ENCODE results near the gene LRRC75A. TPM values are rescaled to one million over a fixed set of nuclear protein-coding genes. Genes with fewer than 3 reads are reported as not detected.
A peak's percentile ranks its signal among the peaks of the same experiment; 100 is the strongest.

LRRC75A gene
- total RNA-seq, 1 donor = 1.4 TPM

DNA sequence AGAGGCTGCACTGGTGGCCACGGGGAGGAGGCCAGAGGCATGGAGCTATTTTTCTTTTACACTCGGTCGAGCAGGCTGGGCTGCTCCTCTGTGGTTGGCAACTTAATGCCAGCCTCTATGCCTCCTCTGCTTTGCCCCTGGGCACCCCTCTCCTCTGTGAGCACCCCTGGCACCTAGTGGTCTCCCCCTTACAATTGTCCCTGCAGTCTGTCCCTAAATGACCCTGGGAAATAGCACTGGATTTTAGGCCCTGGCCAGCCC is 27.0 kb downstream of the LRRC75A start:
- Histone ChIP-seq H3K4me3 (ENCODE audit: insufficient read depth, low read length) (no peak overlapping the region), H3K9me3 (ENCODE audit: low read depth, low read length) (no peaks in the 10 kb centered on the region)

DNA sequence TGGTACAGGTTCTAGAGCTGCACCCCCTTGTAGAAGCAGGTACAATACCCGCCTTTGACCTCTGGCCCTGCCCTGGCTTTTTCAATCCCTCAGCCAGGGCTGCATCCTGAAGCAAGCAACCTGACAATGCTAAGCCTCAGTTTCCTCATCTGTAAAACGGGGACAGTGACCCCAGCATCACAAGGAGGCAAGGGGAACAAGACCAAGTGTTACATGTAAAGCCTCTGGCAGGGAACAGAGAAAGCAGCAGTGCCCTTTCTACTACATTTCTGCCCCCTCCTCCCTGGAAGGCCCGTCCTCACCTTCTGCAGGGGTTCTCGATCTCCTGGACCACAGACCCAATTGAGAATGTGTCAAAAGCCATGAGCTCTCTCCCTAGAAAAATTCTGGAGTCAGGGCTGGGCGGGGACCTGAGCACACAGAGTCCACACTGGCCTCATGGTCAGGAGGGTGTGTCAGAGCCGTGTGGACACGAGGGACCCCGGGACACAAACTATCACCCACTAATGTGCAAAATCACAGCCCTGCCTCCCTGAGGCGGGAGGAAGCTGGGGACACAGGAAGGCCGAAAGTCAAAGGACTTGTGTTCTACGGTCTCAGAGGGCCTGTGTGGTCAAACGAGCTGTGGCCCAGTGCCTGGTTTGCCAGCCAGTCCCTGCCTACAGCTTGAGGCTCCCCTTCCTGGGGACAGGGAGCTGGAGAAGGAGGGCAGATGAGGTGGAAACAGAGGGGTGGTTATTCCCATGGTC is 27.5 kb downstream of the LRRC75A start:
- no peak overlapping the region for H3K27ac ChIP-seq (ENCODE audit: low read depth, low read length)

More for the DNA sequence above, 27.0 kb downstream of the LRRC75A start:
- DNase-seq (ENCODE audit: insufficient read length, low spot score, missing footprints) = peak; percentile 85
- H4K20me1 ChIP-seq (ENCODE audit: insufficient read depth, low read length) = peaks cover 15% of the 10 kb centered on the region
- peaks cover 6% of the 10 kb centered on the region for H3K36me3 ChIP-seq (ENCODE audit: insufficient read depth, low read length)
- no peaks in the 10 kb centered on the region for H3K79me2 ChIP-seq (ENCODE audit: insufficient read depth, low read length)
- no peak overlapping the region for H2AFZ ChIP-seq (ENCODE audit: low read length)
- H3K4me2 ChIP-seq (ENCODE audit: insufficient read depth, low read length) = no peak overlapping the region
- TF ChIP-seq, protein P1, sequence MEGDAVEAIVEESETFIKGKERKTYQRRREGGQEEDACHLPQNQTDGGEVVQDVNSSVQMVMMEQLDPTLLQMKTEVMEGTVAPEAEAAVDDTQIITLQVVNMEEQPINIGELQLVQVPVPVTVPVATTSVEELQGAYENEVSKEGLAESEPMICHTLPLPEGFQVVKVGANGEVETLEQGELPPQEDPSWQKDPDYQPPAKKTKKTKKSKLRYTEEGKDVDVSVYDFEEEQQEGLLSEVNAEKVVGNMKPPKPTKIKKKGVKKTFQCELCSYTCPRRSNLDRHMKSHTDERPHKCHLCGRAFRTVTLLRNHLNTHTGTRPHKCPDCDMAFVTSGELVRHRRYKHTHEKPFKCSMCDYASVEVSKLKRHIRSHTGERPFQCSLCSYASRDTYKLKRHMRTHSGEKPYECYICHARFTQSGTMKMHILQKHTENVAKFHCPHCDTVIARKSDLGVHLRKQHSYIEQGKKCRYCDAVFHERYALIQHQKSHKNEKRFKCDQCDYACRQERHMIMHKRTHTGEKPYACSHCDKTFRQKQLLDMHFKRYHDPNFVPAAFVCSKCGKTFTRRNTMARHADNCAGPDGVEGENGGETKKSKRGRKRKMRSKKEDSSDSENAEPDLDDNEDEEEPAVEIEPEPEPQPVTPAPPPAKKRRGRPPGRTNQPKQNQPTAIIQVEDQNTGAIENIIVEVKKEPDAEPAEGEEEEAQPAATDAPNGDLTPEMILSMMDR (IDR thresholded peaks at IDR 0.05; ENCODE audit: extremely low read depth, low read depth, low read length) = no peak
- no peaks in the 10 kb centered on the region for H3K27me3 ChIP-seq (ENCODE audit: insufficient read depth, low read length)
- H3K27ac ChIP-seq (ENCODE audit: low read depth, low read length) = no peak overlapping the region
- no peaks in the 10 kb centered on the region for H3K4me1 ChIP-seq (ENCODE audit: insufficient read depth, low read length)

DNA sequence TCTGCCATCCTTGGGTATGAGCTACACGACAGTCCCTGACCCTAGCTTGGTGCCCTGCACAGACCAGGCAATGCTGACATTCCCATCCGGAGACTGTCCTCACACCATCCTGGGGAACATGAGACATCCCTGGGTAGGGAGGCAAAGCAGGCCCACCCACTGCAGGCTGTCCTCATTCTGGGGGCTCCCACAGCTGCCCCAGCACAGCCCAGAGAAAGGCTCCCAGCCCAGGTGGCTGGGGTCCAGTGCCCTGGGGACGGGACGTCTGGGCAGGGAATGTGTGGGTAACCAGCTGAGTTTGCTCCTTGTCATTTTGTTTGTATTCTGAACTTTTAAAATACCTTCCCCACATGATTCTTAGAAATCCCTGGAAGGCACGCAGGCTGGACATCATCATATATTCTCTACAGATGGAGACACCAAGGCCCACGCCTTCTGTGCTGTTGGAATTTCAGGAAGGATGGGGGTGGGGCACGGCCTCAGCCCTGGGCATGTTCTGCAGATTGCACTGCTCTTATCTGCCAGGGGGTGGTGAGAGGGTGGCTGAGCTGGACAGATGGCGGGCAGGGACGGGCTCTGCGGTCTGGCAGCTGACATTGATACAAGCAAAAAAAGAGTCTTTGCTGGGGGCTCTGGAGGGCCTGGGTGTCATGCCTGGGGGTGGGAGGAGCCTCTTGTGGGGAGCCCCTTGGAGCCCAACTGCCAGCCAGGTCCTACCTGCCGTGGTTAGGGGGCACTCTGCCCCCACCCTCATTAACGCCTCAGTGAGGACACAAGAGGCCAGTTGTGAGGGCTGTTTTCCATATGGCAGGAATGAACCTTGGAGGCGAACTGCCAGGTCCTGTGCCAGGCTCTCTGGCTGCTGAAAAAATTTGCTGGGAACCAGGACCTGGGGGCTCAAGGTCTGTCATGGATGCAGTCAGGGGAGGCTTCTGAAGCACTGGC is 28.4 kb downstream of the LRRC75A start:
- H3K27ac ChIP-seq (ENCODE audit: low read depth, low read length) = no peak overlapping the region
- H3K27me3 ChIP-seq (ENCODE audit: insufficient read depth, low read length) = no peaks in the 10 kb centered on the region
- peaks cover 15% of the 10 kb centered on the region for H4K20me1 ChIP-seq (ENCODE audit: insufficient read depth, low read length)
- H3K79me2 ChIP-seq (ENCODE audit: insufficient read depth, low read length) = no peaks in the 10 kb centered on the region
- peak; percentile 90 for DNase-seq (ENCODE audit: insufficient read length, low spot score, missing footprints)
- peaks cover 6% of the 10 kb centered on the region for H3K36me3 ChIP-seq (ENCODE audit: insufficient read depth, low read length)
- TF ChIP-seq, protein P1 (IDR thresholded peaks at IDR 0.05; ENCODE audit: extremely low read depth, low read depth, low read length) = peak; percentile 35
- no peak overlapping the region for H3K4me3 ChIP-seq (ENCODE audit: insufficient read depth, low read length)
- H3K4me1 ChIP-seq (ENCODE audit: insufficient read depth, low read length) = no peaks in the 10 kb centered on the region
- H3K4me2 ChIP-seq (ENCODE audit: insufficient read depth, low read length) = no peak overlapping the region
- no peak overlapping the region for H2AFZ ChIP-seq (ENCODE audit: low read length)
- no peaks in the 10 kb centered on the region for H3K9me3 ChIP-seq (ENCODE audit: low read depth, low read length)

More for the DNA sequence above, 27.5 kb downstream of the LRRC75A start:
- TF ChIP-seq, protein P1 (IDR thresholded peaks at IDR 0.05; ENCODE audit: extremely low read depth, low read depth, low read length) = no peak
- no peak overlapping the region for H3K4me3 ChIP-seq (ENCODE audit: insufficient read depth, low read length)
- no peak overlapping the region for H3K4me2 ChIP-seq (ENCODE audit: insufficient read depth, low read length)
- no peaks in the 10 kb centered on the region for H3K4me1 ChIP-seq (ENCODE audit: insufficient read depth, low read length)
- peaks cover 15% of the 10 kb centered on the region for H4K20me1 ChIP-seq (ENCODE audit: insufficient read depth, low read length)
- no peaks in the 10 kb centered on the region for H3K9me3 ChIP-seq (ENCODE audit: low read depth, low read length)
- peaks cover 6% of the 10 kb centered on the region for H3K36me3 ChIP-seq (ENCODE audit: insufficient read depth, low read length)
- H2AFZ ChIP-seq (ENCODE audit: low read length) = no peak overlapping the region
- H3K79me2 ChIP-seq (ENCODE audit: insufficient read depth, low read length) = no peaks in the 10 kb centered on the region
- H3K27me3 ChIP-seq (ENCODE audit: insufficient read depth, low read length) = no peaks in the 10 kb centered on the region
- DNase-seq (ENCODE audit: insufficient read length, low spot score, missing footprints) = peak; percentile 77
